ENCODE data around the gene WDR37. TPM values are rescaled to one million over a fixed set of nuclear protein-coding genes. Genes with fewer than 3 reads are reported as not detected.

Gene WDR37
- 18.0 TPM for polyA plus RNA-seq (2013, experiment 1 of 2)
- 17.1 TPM for polyA plus RNA-seq (2013, experiment 2 of 2)

DNA sequence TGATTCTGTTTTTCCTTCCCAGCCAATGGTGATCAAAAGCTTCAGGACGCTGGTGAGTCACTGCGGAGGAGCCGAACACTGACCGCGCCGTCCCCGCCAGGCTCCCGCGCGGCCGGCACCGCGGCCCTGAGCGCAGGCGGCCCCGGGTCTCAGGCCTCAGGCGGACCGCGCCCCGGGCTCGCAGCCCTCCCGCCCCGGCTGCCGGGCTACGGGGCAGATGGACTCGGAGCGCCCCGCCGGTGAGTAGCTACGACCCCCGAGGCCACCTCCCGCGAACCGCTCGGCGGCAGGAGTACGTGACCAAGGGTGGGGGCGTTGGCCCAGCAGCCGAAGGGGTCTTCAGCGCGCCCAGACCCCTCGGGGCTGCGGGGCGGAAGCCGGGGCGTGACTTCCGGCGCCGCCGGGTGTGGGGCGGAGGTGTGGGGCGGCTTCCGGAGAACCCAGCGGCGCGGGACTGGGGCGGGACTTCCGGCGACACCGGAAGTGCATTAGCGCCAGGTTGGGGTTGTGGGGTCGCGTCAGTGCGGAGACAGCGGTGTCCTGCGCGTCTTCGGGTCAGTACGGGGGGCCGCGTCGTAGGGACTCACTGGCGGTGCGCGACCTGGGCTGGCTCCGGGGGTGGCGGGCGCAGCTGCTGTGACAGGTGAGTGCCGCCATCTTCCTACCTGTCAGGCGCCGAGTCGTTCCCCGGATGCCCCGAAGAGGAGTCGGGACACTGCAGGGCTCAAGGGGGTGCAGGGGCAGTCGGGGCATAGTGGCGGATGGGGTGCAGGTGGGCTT is at the start of gene WDR37:
Gene WDR37, plus strand, starts transcription at position 60 of the 780 bp plus-strand sequence. CDS start 15,771 bp downstream, outside the sequence.
- H3K36me3 ChIP-seq (ENCODE audit: control insufficient read depth in 1 of 2, insufficient read depth in 2 of 2, low read depth in 1 of 2, low read length in 2 of 2) = peaks cover 10 to 29% of the 10 kb centered on the region in 2 experiments
- peaks cover 9% of the 10 kb centered on the region for H3K4me1 ChIP-seq (ENCODE audit: control insufficient read depth, insufficient read depth, low read depth, low read length)
- peak within 1 kb of the TSS; percentile 98 to 99 for H3K18ac ChIP-seq (ENCODE audit: low read depth in 1 of 2, low read length in 2 of 2)
- peak; percentile 95 for DNase-seq
- no peaks in the 10 kb centered on the region for H3K27me3 ChIP-seq (ENCODE audit: control insufficient read depth in 1 of 2, insufficient read depth in 1 of 2, low read length in 2 of 2)
- peak within 1 kb of the TSS in 1 of 2 experiments; percentile 97 for H3K23ac ChIP-seq (ENCODE audit: low read length in 2 of 2)
- WGBS = under 1% methylated on average over 79 of the region's 87 CpGs
- H2BK120ac ChIP-seq (ENCODE audit: low read depth, low read length) = peak within 1 kb of the TSS; percentile 97
- peak within 1 kb of the TSS; percentile 77 to 94 for H3K4ac ChIP-seq (ENCODE audit: low read depth in 1 of 2, low read length in 2 of 2)
- H2BK15ac ChIP-seq (ENCODE audit: low read depth, poor library complexity, severe bottlenecking) = no peak within 1 kb of the TSS
- peak within 1 kb of the TSS; percentile 89 for H2AK5ac ChIP-seq (ENCODE audit: low read length, severe bottlenecking)
- peak within 1 kb of the TSS; percentile 86 for H3K4me2 ChIP-seq (ENCODE audit: low read length, poor library complexity, severe bottlenecking)
- H2BK12ac ChIP-seq (ENCODE audit: low read length in 2 of 2) = peak within 1 kb of the TSS in 1 of 2 experiments; percentile 48
- peak within 1 kb of the TSS in 1 of 2 experiments; percentile 98 for H3K14ac ChIP-seq (ENCODE audit: low read length in 2 of 2)
- no peaks in the 10 kb centered on the region for H3K9me3 ChIP-seq (ENCODE audit: control insufficient read depth, low read length)
- H2AFZ ChIP-seq (ENCODE audit: low read depth, low read length) = peak within 1 kb of the TSS; percentile 87
- H3K4me3 ChIP-seq (ENCODE audit: insufficient read depth in 1 of 2, low read depth in 1 of 2, low read length in 2 of 2) = peak within 1 kb of the TSS; percentile 98 to 100
- H4K91ac ChIP-seq (ENCODE audit: low read length) = peak within 1 kb of the TSS; percentile 99
- H3K27ac ChIP-seq (ENCODE audit: low read length, poor library complexity, severe bottlenecking) = peak within 1 kb of the TSS; percentile 96
- peaks cover 4% of the 10 kb centered on the region for H3K79me1 ChIP-seq (replicated peaks; ENCODE audit: low read length, poor library complexity, severe bottlenecking)
- H4K8ac ChIP-seq (ENCODE audit: low read length) = peak within 1 kb of the TSS; percentile 100
- peak within 1 kb of the TSS; percentile 99 for H2BK5ac ChIP-seq (ENCODE audit: low read depth, low read length, poor library complexity, severe bottlenecking)
- H3K9ac ChIP-seq (ENCODE audit: low read length) = peak within 1 kb of the TSS; percentile 95

- WGBS = 98% methylated on average over 9 of the region's 9 CpGs
- H3K27me3 ChIP-seq (ENCODE audit: control insufficient read depth in 1 of 2, insufficient read depth in 1 of 2, low read length in 2 of 2) = no peaks in the 10 kb centered on the region
- no peak overlapping the region for H2AK5ac ChIP-seq (ENCODE audit: low read length, severe bottlenecking)
- H3K36me3 ChIP-seq (ENCODE audit: control insufficient read depth in 1 of 2, insufficient read depth in 2 of 2, low read depth in 1 of 2, low read length in 2 of 2) = peaks cover 71 to 98% of the 10 kb centered on the region in 2 experiments
- H2BK12ac ChIP-seq (ENCODE audit: low read length in 2 of 2) = no peak overlapping the region
- H4K91ac ChIP-seq (ENCODE audit: low read length) = no peak overlapping the region
- no peak for DNase-seq
- H2AFZ ChIP-seq (ENCODE audit: low read depth, low read length) = no peak overlapping the region
- H3K14ac ChIP-seq (ENCODE audit: low read length in 2 of 2) = no peak overlapping the region
- no peaks in the 10 kb centered on the region for H3K4me1 ChIP-seq (ENCODE audit: control insufficient read depth, insufficient read depth, low read depth, low read length)
- peaks cover 15% of the 10 kb centered on the region for H3K9me3 ChIP-seq (ENCODE audit: control insufficient read depth, low read length)
- no peak overlapping the region for H4K8ac ChIP-seq (ENCODE audit: low read length)
- H3K18ac ChIP-seq (ENCODE audit: low read depth in 1 of 2, low read length in 2 of 2) = no peak overlapping the region
- no peak overlapping the region for H2BK15ac ChIP-seq (ENCODE audit: low read depth, poor library complexity, severe bottlenecking)
- no peak overlapping the region for H3K9ac ChIP-seq (ENCODE audit: low read length)
- H3K79me1 ChIP-seq (replicated peaks; ENCODE audit: low read length, poor library complexity, severe bottlenecking) = peaks cover 39% of the 10 kb centered on the region
- H3K4me2 ChIP-seq (ENCODE audit: low read length, poor library complexity, severe bottlenecking) = no peak overlapping the region
- H2BK5ac ChIP-seq (ENCODE audit: low read depth, low read length, poor library complexity, severe bottlenecking) = no peak overlapping the region
- no peak overlapping the region for H3K23ac ChIP-seq (ENCODE audit: low read length in 2 of 2)
- H2BK120ac ChIP-seq (ENCODE audit: low read depth, low read length) = no peak overlapping the region
- no peak overlapping the region for H3K4me3 ChIP-seq (ENCODE audit: insufficient read depth in 1 of 2, low read depth in 1 of 2, low read length in 2 of 2)
- H3K4ac ChIP-seq (ENCODE audit: low read depth in 1 of 2, low read length in 2 of 2) = no peak overlapping the region
- no peak overlapping the region for H3K27ac ChIP-seq (ENCODE audit: low read length, poor library complexity, severe bottlenecking)
Measured at GRCh38 chr10:1006573-1006972, 49.6 kb upstream of the WDR37 start.

DNA sequence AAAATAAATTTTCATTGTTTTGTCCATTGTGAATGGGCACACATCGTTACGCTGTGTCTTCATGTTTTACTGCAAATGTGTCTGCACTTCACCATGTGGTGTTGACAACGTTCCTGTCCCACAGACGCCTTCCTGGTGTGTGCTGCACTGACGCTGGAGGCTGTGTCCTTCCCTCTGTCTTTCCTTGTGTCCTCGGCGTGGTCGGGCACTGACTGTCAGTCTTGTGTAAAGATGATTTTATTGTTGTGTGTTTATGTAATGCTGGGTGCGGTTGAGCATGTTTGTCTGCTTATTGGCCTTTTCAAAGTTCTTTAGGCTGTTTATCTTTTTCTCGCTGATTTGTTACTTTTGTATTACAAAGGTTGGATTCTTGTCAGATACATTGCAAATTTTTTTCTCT is 48.6 kb upstream of the WDR37 start:
- Histone ChIP-seq H3K9ac (ENCODE audit: low read length) (no peak overlapping the region), H2AFZ (ENCODE audit: low read depth, low read length) (no peak overlapping the region), H4K8ac (ENCODE audit: low read length) (no peak overlapping the region), H3K14ac (ENCODE audit: low read length in 2 of 2) (no peak overlapping the region), H2BK15ac (ENCODE audit: low read depth, poor library complexity, severe bottlenecking) (no peak overlapping the region), H4K91ac (ENCODE audit: low read length) (no peak overlapping the region), H3K79me1 (replicated peaks; ENCODE audit: low read length, poor library complexity, severe bottlenecking) (peaks cover 41% of the 10 kb centered on the region), H3K18ac (ENCODE audit: low read depth in 1 of 2, low read length in 2 of 2) (no peak overlapping the region), H3K36me3 (ENCODE audit: control insufficient read depth in 1 of 2, insufficient read depth in 2 of 2, low read depth in 1 of 2, low read length in 2 of 2) (peaks cover 74 to 98% of the 10 kb centered on the region in 2 experiments), H3K4me3 (ENCODE audit: insufficient read depth in 1 of 2, low read depth in 1 of 2, low read length in 2 of 2) (no peak overlapping the region), H2AK5ac (ENCODE audit: low read length, severe bottlenecking) (no peak overlapping the region), H3K4me1 (ENCODE audit: control insufficient read depth, insufficient read depth, low read depth, low read length) (no peaks in the 10 kb centered on the region), H3K27me3 (ENCODE audit: control insufficient read depth in 1 of 2, insufficient read depth in 1 of 2, low read length in 2 of 2) (no peaks in the 10 kb centered on the region), H3K4ac (ENCODE audit: low read depth in 1 of 2, low read length in 2 of 2) (no peak overlapping the region), H3K4me2 (ENCODE audit: low read length, poor library complexity, severe bottlenecking) (no peak overlapping the region), H3K27ac (ENCODE audit: low read length, poor library complexity, severe bottlenecking) (no peak overlapping the region), H2BK12ac (ENCODE audit: low read length in 2 of 2) (no peak overlapping the region), H3K9me3 (ENCODE audit: control insufficient read depth, low read length) (peaks cover 8% of the 10 kb centered on the region), H2BK120ac (ENCODE audit: low read depth, low read length) (no peak overlapping the region), H3K23ac (ENCODE audit: low read length in 2 of 2) (no peak overlapping the region), H2BK5ac (ENCODE audit: low read depth, low read length, poor library complexity, severe bottlenecking) (no peak overlapping the region)
- DNase-seq = no peak
- 96% methylated on average over 9 of the region's 10 CpGs for WGBS

DNA sequence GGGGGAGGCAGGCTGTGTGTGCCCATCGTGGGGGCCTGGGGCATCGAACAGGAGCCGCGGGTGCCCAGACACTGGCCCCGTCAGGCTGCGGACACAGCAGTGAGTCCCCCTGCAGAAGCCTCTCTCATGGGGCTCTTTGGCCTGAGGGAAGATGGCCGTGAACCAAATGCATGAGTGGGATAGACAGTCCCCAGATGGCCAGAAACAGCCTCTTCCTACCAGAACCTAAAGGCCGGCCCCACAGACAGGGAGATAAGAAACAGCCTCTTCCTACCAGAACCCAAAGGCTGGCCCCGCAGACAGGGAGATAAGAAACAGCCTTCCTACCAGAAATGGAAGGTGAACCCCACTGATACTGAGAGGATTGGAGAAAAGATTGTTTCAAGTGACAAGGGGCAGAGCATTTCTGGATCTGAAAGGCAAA is 47.1 kb upstream of the WDR37 start:
- H3K9ac ChIP-seq (ENCODE audit: low read length) = no peak overlapping the region
- H3K27ac ChIP-seq (ENCODE audit: low read length, poor library complexity, severe bottlenecking) = no peak overlapping the region
- peaks cover 73 to 93% of the 10 kb centered on the region in 2 experiments for H3K36me3 ChIP-seq (ENCODE audit: control insufficient read depth in 1 of 2, insufficient read depth in 2 of 2, low read depth in 1 of 2, low read length in 2 of 2)
- WGBS = 93% methylated on average over 9 of the region's 9 CpGs
- no peak overlapping the region for H3K14ac ChIP-seq (ENCODE audit: low read length in 2 of 2)
- no peak overlapping the region for H2BK120ac ChIP-seq (ENCODE audit: low read depth, low read length)
- no peak overlapping the region for H3K18ac ChIP-seq (ENCODE audit: low read depth in 1 of 2, low read length in 2 of 2)
- H2BK5ac ChIP-seq (ENCODE audit: low read depth, low read length, poor library complexity, severe bottlenecking) = no peak overlapping the region
- no peak overlapping the region for H2AK5ac ChIP-seq (ENCODE audit: low read length, severe bottlenecking)
- no peaks in the 10 kb centered on the region for H3K4me1 ChIP-seq (ENCODE audit: control insufficient read depth, insufficient read depth, low read depth, low read length)
- no peak overlapping the region for H2BK15ac ChIP-seq (ENCODE audit: low read depth, poor library complexity, severe bottlenecking)
- H2AFZ ChIP-seq (ENCODE audit: low read depth, low read length) = no peak overlapping the region
- DNase-seq = no peak
- H3K4ac ChIP-seq (ENCODE audit: low read depth in 1 of 2, low read length in 2 of 2) = no peak overlapping the region
- peaks cover 39% of the 10 kb centered on the region for H3K79me1 ChIP-seq (replicated peaks; ENCODE audit: low read length, poor library complexity, severe bottlenecking)
- H3K9me3 ChIP-seq (ENCODE audit: control insufficient read depth, low read length) = no peaks in the 10 kb centered on the region
- peak overlapping the region; percentile 14 for H4K8ac ChIP-seq (ENCODE audit: low read length)
- H2BK12ac ChIP-seq (ENCODE audit: low read length in 2 of 2) = no peak overlapping the region
- no peak overlapping the region for H3K23ac ChIP-seq (ENCODE audit: low read length in 2 of 2)
- H3K4me2 ChIP-seq (ENCODE audit: low read length, poor library complexity, severe bottlenecking) = no peak overlapping the region
- no peaks in the 10 kb centered on the region for H3K27me3 ChIP-seq (ENCODE audit: control insufficient read depth in 1 of 2, insufficient read depth in 1 of 2, low read length in 2 of 2)
- H3K4me3 ChIP-seq (ENCODE audit: insufficient read depth in 1 of 2, low read depth in 1 of 2, low read length in 2 of 2) = no peak overlapping the region
- no peak overlapping the region for H4K91ac ChIP-seq (ENCODE audit: low read length)

All from mesenchymal stem cell (in vitro differentiated cells and primary cell).